GM12878 (cell line): ENCODE measurements around the gene IL23R. TPM values are rescaled to one million over a fixed set of nuclear protein-coding genes. Genes with fewer than 3 reads are reported as not detected.

Experiments
- CHD4 ChIP-seq: fragments of 200-600 bp; sonication (generic); IDR thresholded peaks from 2 replicates; pipeline ENCODE4 v1.6.1; 2016; ENCODE audit warnings: mild to moderate bottlenecking
- CREB1 ChIP-seq: IDR thresholded peaks from 2 replicates; pipeline ENCODE4 v1.6.1; 2012; ENCODE audit warnings: low read depth, mild to moderate bottlenecking, inconsistent platforms
- EED ChIP-seq: sonication (generic); IDR thresholded peaks from 2 replicates; pipeline ENCODE4 v1.6.1; 2016; ENCODE audit warnings: antibody characterized with exemption, low read depth
- IKZF1 ChIP-seq: fragments of 450-650 bp; conservative IDR thresholded peaks from 2 replicates; pipeline ENCODE4 v1.6.1; 2017; ENCODE audit warnings: antibody characterized with exemption, mild to moderate bottlenecking
- LARP7 ChIP-seq: fragments of 450-650 bp; IDR thresholded peaks from 2 replicates; pipeline ENCODE4 v1.6.1; 2017; ENCODE audit warnings: mild to moderate bottlenecking
- MTA2 ChIP-seq: fragments of 450-650 bp; IDR thresholded peaks from 2 replicates; pipeline ENCODE4 v1.6.1; 2016; ENCODE audit warnings: low read depth, mild to moderate bottlenecking, moderate library complexity
- MYC ChIP-seq: IDR thresholded peaks from 2 replicates; pipeline ENCODE4 v1.6.1; 2011; ENCODE audit warnings: mild to moderate bottlenecking, low read length, moderate library complexity, inconsistent platforms; ENCODE audit not compliant: insufficient read depth, insufficient replicate concordance, insufficient read length, severe bottlenecking
- NBN ChIP-seq: fragments of 450-650 bp; IDR thresholded peaks from 2 replicates; pipeline ENCODE4 v1.6.1; 2016
- NFXL1 ChIP-seq: fragments of 450-650 bp; IDR thresholded peaks from 2 replicates; pipeline ENCODE4 v1.6.1; 2017; ENCODE audit warnings: antibody characterized with exemption, mild to moderate bottlenecking, borderline replicate concordance
- NR2C1 ChIP-seq: fragments of 450-650 bp; IDR thresholded peaks from 2 replicates; pipeline ENCODE4 v1.6.1; 2017; ENCODE audit warnings: antibody characterized with exemption, mild to moderate bottlenecking, moderate library complexity
- POU2F2 ChIP-seq: IDR thresholded peaks from 3 replicates; pipeline ENCODE4 v1.6.1; 2011; ENCODE audit warnings: low read depth, mild to moderate bottlenecking, low read length, borderline replicate concordance
- RELA ChIP-seq: fragments of 450-650 bp; IDR thresholded peaks from 2 replicates; pipeline ENCODE4 v1.8.0; 2014; ENCODE audit warnings: borderline replicate concordance; ENCODE audit not compliant: partially characterized antibody
- SMAD1 ChIP-seq: fragments of 450-650 bp; IDR thresholded peaks from 2 replicates; pipeline ENCODE4 v1.6.1; 2018; ENCODE audit warnings: mild to moderate bottlenecking, low read depth; ENCODE audit not compliant: partially characterized antibody
- SMARCA5 ChIP-seq: fragments of 450-650 bp; IDR thresholded peaks from 2 replicates; pipeline ENCODE4 v1.6.1; 2017; ENCODE audit warnings: mild to moderate bottlenecking
- polyA plus RNA-seq, 11 experiments: library from polyadenylated mRNA; depleted of rRNA in 4 of 11; unstranded in 6 of 11; stranded (reverse) in 5 of 11; fragments of >200 nt; fragmentation: Nextera tagmentation in 4 of 11; fragmentation: Illumina TruSeq in 1 of 11; extraction: Ambion mirVana in 4 of 11; extraction: Trizol in 1 of 11; gene quantifications; 1 replicate in 1 of 11; 2 replicates in 10 of 11; pipeline versions ENCODE4 v1.2.1 to v1.2.3, GENCODE V29; 2011 to 2016; ENCODE audit warnings: inconsistent platforms in 2 of 11, missing spikeins in 2 of 11, low read depth in 1 of 11
- total RNA-seq, 4 experiments: library from RNA; depleted of rRNA in 3 of 4; stranded (reverse); fragments of >200 nt in 3 of 4; fragmentation: Illumina TruSeq in 1 of 4; extraction: Trizol in 1 of 4; gene quantifications; 2 replicates each; pipeline versions ENCODE4 v1.2.1 to v1.2.3, GENCODE V29; 2013 to 2021
- TF ChIP-seq, protein P1 (sequence below): IDR thresholded peaks from 2 replicates; pipeline ENCODE4 v1.6.1; 2012; ENCODE audit warnings: mild to moderate bottlenecking, low read depth, low read length

The IL23R gene
- total and polyA plus RNA-seq, 10 of the 15 experiments (the other 5 are each of a cell fraction or from before 2014, with no cell fraction given) = 0.16 to 6.4 (median 0.59) TPM

DNA sequence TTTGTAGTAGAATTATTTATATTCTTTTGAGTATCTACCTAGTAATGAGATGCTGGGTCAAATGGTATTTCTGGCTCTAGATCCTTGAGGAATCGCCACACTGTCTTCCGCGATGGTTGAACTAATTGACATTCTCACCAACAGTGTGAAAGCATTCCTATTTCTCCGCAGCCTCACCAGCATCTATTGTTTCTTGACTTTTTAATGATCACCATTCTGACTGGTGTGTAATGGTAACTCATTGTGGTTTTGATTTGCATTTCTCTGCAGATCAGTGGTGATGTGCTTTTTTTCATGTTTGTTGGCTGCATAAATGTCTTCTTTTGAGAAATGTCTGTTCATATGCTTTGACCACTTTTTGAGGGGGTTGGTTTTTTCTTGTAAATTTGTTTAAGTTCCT is 15.3 kb upstream of the IL23R start (continued):
- TF ChIP-seq, protein P1, sequence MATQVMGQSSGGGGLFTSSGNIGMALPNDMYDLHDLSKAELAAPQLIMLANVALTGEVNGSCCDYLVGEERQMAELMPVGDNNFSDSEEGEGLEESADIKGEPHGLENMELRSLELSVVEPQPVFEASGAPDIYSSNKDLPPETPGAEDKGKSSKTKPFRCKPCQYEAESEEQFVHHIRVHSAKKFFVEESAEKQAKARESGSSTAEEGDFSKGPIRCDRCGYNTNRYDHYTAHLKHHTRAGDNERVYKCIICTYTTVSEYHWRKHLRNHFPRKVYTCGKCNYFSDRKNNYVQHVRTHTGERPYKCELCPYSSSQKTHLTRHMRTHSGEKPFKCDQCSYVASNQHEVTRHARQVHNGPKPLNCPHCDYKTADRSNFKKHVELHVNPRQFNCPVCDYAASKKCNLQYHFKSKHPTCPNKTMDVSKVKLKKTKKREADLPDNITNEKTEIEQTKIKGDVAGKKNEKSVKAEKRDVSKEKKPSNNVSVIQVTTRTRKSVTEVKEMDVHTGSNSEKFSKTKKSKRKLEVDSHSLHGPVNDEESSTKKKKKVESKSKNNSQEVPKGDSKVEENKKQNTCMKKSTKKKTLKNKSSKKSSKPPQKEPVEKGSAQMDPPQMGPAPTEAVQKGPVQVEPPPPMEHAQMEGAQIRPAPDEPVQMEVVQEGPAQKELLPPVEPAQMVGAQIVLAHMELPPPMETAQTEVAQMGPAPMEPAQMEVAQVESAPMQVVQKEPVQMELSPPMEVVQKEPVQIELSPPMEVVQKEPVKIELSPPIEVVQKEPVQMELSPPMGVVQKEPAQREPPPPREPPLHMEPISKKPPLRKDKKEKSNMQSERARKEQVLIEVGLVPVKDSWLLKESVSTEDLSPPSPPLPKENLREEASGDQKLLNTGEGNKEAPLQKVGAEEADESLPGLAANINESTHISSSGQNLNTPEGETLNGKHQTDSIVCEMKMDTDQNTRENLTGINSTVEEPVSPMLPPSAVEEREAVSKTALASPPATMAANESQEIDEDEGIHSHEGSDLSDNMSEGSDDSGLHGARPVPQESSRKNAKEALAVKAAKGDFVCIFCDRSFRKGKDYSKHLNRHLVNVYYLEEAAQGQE = no peak
- TF ChIP-seq NR2C1 (no peak), MTA2 (peak; percentile 68), MYC (no peak), LARP7 (no peak), NFXL1 (no peak), SMAD1 (no peak), IKZF1 (no peak), SMARCA5 (0 out of 2 replicates have a peak, but pooled peaks have one; percentile 33), EED (no peak), CREB1 (no peak), POU2F2 (peak; percentile 83; the same call in 1 of the 3 replicates), CHD4 (no peak), RELA (no peak), NBN (0 out of 2 replicates have a peak, but pooled peaks have one; percentile 33)
